Sciatic nerve (tissue), 2 donors: ENCODE measurements around the gene FHDC1. TPM values are rescaled to one million over a fixed set of nuclear protein-coding genes. Genes with fewer than 3 reads are reported as not detected.

Experiments
- ATAC-seq: fragments of 200-7000 bp; cut with Tn5 transposase; one replicate; pipeline ENCODE4 v1.9.1; 2020; ENCODE audit warnings: mild to moderate bottlenecking, moderate library complexity
- DNase-seq: peaks from one replicate; pipeline ENCODE4 v3.0.0-alpha.2; 2020; ENCODE audit warnings: low spot score
- intact Hi-C: fragments of 100-400 bp; cut with DNase I; formaldehyde crosslinking; loops from one replicate; pipeline ENCODE4 v1.14.2; 2022
- total RNA-seq: library from RNA; stranded (reverse); fragmentation: NEBNext Ultra II Directional; extraction: Animal tissue kit (Norgen Biotek cat#: 25700); gene quantifications from one replicate; pipeline ENCODE4 v1.2.1, GENCODE V29; 2021
- donor health status: DM: no; HTN: no; CAD: no.
- donor health status: DM: no; HTN: no; CAD: no.

FHDC1 gene
- total RNA-seq, 1 donor from 2014 or later: 3.9 TPM

- ATAC-seq: no peak
- intact Hi-C loops: no loop called here
- no peak for DNase-seq
Measured at GRCh38 chr4:152997771-152998487, 61.8 kb downstream of the FHDC1 start.

- intact Hi-C loops: no loop called here
- DNase-seq: no peak
Measured at GRCh38 chr4:152998861-152999260, 62.7 kb downstream of the FHDC1 start.

GRCh38 chr4:152999346-153000075, 63.4 kb downstream of the FHDC1 start:
- intact Hi-C loops: no loop called here
- ATAC-seq (no peak), DNase-seq (no peak)

More at GRCh38 chr4:152998861-152999260, 62.7 kb downstream of the FHDC1 start:
- no peak for ATAC-seq

GRCh38 chr4:153000076-153000420, 63.9 kb downstream of the FHDC1 start:
- DNase-seq: no peak
- intact Hi-C loops: no loop called here
- ATAC-seq: no peak

GRCh38 chr4:153001626-153002025, 65.5 kb downstream of the FHDC1 start:
- no peak for ATAC-seq
- intact Hi-C loops: no loop called here
- DNase-seq: no peak

- intact Hi-C loops: no loop called here
- DNase-seq: no peak
- no peak for ATAC-seq
Measured at GRCh38 chr4:153002110-153002509, 66.0 kb downstream of the FHDC1 start.

- intact Hi-C loops: no loop called here
- DNase-seq (no peak), ATAC-seq (no peak)
Measured at GRCh38 chr4:153004081-153004850, 68.1 kb downstream of the FHDC1 start.

GRCh38 chr4:153005899-153006381, 69.8 kb downstream of the FHDC1 start:
- no peak for DNase-seq
- intact Hi-C loops: no loop called here
- no peak for ATAC-seq

GRCh38 chr4:153008578-153009199, 72.6 kb downstream of the FHDC1 start:
- intact Hi-C loops: no loop called here
- DNase-seq: no peak
- ATAC-seq: no peak

GRCh38 chr4:153010146-153010545, 74.0 kb downstream of the FHDC1 start:
- DNase-seq (no peak), ATAC-seq (no peak)
- intact Hi-C loops: no loop called here

- DNase-seq (no peak), ATAC-seq (no peak)
- intact Hi-C loops: no loop called here
Measured at GRCh38 chr4:153013202-153013977, 77.3 kb downstream of the FHDC1 start.

GRCh38 chr4:153014460-153014859, 78.3 kb downstream of the FHDC1 start:
- intact Hi-C loops: no loop called here
- no peak for DNase-seq
- no peak for ATAC-seq

- intact Hi-C loops: no loop called here
- DNase-seq (no peak), ATAC-seq (no peak)
Measured at GRCh38 chr4:153016592-153016991, 80.5 kb downstream of the FHDC1 start.

GRCh38 chr4:153018031-153018430, 81.9 kb downstream of the FHDC1 start:
- intact Hi-C loops: no loop called here
- ATAC-seq (no peak), DNase-seq (no peak)

GRCh38 chr4:153018684-153019083, 82.6 kb downstream of the FHDC1 start:
- intact Hi-C loops: no loop called here
- ATAC-seq (no peak), DNase-seq (no peak)

GRCh38 chr4:153019906-153020305, 83.8 kb downstream of the FHDC1 start:
- no peak for ATAC-seq

GRCh38 chr4:153020457-153020856, 84.3 kb downstream of the FHDC1 start:
- no peak for ATAC-seq
- DNase-seq: no peak
- intact Hi-C loops: no loop called here

More at GRCh38 chr4:153019906-153020305, 83.8 kb downstream of the FHDC1 start:
- intact Hi-C loops: no loop called here
- DNase-seq: no peak

- intact Hi-C loops: no loop called here
- DNase-seq (no peak), ATAC-seq (no peak)
Measured at GRCh38 chr4:153021276-153021675, 85.2 kb downstream of the FHDC1 start.
